CD4-positive, CD25-positive, alpha-beta regulatory T cell (primary cell): ENCODE measurements around the gene PYROXD2. TPM values are rescaled to one million over a fixed set of nuclear protein-coding genes. Genes with fewer than 3 reads are reported as not detected.

Experiments
- ATAC-seq, 2 donors: fragments of 150-1000 bp; cut with Tn5 transposase; one replicate each; pipeline ENCODE4 v1.10.0; 2021; ENCODE audit warnings: low read depth in 2 of 2, moderate number of reproducible peaks in 2 of 2, moderate library complexity in 1 of 2
- DNase-seq, 3 donors: peaks; one replicate each; pipeline versions ENCODE4 v3.0.0 to v3.0.0-alpha.2; 2012 to 2022; ENCODE audit warnings: mixed read lengths in 1 of 3
- H3K27ac ChIP-seq: one replicate; pipeline ENCODE4 v1.7.0; 2013; ENCODE audit warnings: mild to moderate bottlenecking, low read length; ENCODE audit not compliant: insufficient read depth, poor library complexity, severe bottlenecking
- H3K27me3 ChIP-seq: one replicate; pipeline ENCODE4 v1.7.0; 2013; ENCODE audit warnings: low read length; ENCODE audit not compliant: control insufficient read depth, insufficient read depth
- H3K36me3 ChIP-seq: one replicate; pipeline ENCODE4 v1.7.0; 2013; ENCODE audit warnings: mild to moderate bottlenecking, low read length, moderate library complexity; ENCODE audit not compliant: control insufficient read depth, insufficient read depth
- H3K4me1 ChIP-seq: 2 replicates; pipeline ENCODE4 v1.7.0; 2013; ENCODE audit warnings: mild to moderate bottlenecking, low read length; ENCODE audit not compliant: insufficient read depth, control insufficient read depth, poor library complexity, severe bottlenecking
- H3K4me3 ChIP-seq: one replicate; pipeline ENCODE4 v1.7.0; 2013; ENCODE audit warnings: low read depth, mild to moderate bottlenecking, low read length, moderate library complexity
- H3K9me3 ChIP-seq, 2 experiments: 1 replicate in 1 of 2; 2 replicates in 1 of 2; pipeline ENCODE4 v1.7.0; 2013; ENCODE audit warnings: low read length in 2 of 2, mild to moderate bottlenecking in 1 of 2, moderate library complexity in 1 of 2; ENCODE audit not compliant: control insufficient read depth in 2 of 2
- H3K27ac Mint-ChIP-seq, 3 donors: one replicate each; pipeline ENCODE4 v1.8.0; 2020 to 2022; ENCODE audit warnings: mild to moderate bottlenecking in 3 of 3, mixed read lengths in 3 of 3, moderate library complexity in 2 of 3
- H3K27me3 Mint-ChIP-seq: one replicate; pipeline ENCODE4 v1.8.0; 2022; ENCODE audit warnings: mild to moderate bottlenecking, mixed read lengths
- H3K36me3 Mint-ChIP-seq: one replicate; pipeline ENCODE4 v1.8.0; 2020; ENCODE audit warnings: mixed read lengths
- H3K4me1 Mint-ChIP-seq, 4 donors: one replicate each; pipeline ENCODE4 v1.8.0; 2020 to 2022; ENCODE audit warnings: mixed read lengths in 4 of 4, mild to moderate bottlenecking in 1 of 4
- H3K4me3 Mint-ChIP-seq, 4 donors: one replicate each; pipeline ENCODE4 v1.8.0; 2020 to 2022; ENCODE audit warnings: mild to moderate bottlenecking in 4 of 4, mixed read lengths in 4 of 4, moderate library complexity in 3 of 4
- H3K9me3 Mint-ChIP-seq, 7 donors: one replicate each; pipeline ENCODE4 v1.8.0; 2020 to 2022; ENCODE audit warnings: mixed read lengths in 7 of 7, mild to moderate bottlenecking in 3 of 7, moderate library complexity in 2 of 7
- polyA plus RNA-seq, 4 donors: library from polyadenylated mRNA; unstranded; fragments of 300-500 nt; fragmentation: Illumina TruSeq; gene quantifications; one replicate each; pipeline ENCODE4 v1.2.3, GENCODE V29; 2021
- total RNA-seq: library from RNA; stranded (reverse); gene quantifications from one replicate; pipeline ENCODE4 v1.2.3, GENCODE V29; 2022

The PYROXD2 gene
- 17.8 TPM for total RNA-seq
- 1 to 10 TPM in 3 of 4 donors, under 1 TPM in 1; 0.34 to 4.5 (median 1.5) TPM for polyA plus RNA-seq

GRCh38 chr10:98414932-98415730, at the start of gene PYROXD2:
TSS of gene PYROXD2 (minus strand) at chr10:98415182. CDS start at chr10:98415135, 47 bp downstream.
- Histone ChIP-seq H3K27me3 (no peaks in the 10 kb centered on the region), H3K27ac (peak within 1 kb of the TSS; percentile 51), H3K4me3 (peak within 1 kb of the TSS; percentile 70), H3K9me3 (no peaks in the 10 kb centered on the region), H3K4me1 (peaks cover 14% of the 10 kb centered on the region), H3K36me3 (peaks cover 26% of the 10 kb centered on the region)
- peak; percentile 21 to 78 (median 61) for DNase-seq
- Mint-ChIP-seq H3K9me3 (no peaks in the 10 kb centered on the region), H3K4me1 (peaks cover 0 to 29% (median 15%) of the 10 kb centered on the region in 4 donors), H3K27ac (peak within 1 kb of the TSS; percentile 89 to 99 (median 98)), H3K27me3 (no peaks in the 10 kb centered on the region), H3K4me3 (peak within 1 kb of the TSS; percentile 86 to 96 (median 93)), H3K36me3 (peaks cover 16% of the 10 kb centered on the region)
- peak; percentile 82 to 86 for ATAC-seq

DNA sequence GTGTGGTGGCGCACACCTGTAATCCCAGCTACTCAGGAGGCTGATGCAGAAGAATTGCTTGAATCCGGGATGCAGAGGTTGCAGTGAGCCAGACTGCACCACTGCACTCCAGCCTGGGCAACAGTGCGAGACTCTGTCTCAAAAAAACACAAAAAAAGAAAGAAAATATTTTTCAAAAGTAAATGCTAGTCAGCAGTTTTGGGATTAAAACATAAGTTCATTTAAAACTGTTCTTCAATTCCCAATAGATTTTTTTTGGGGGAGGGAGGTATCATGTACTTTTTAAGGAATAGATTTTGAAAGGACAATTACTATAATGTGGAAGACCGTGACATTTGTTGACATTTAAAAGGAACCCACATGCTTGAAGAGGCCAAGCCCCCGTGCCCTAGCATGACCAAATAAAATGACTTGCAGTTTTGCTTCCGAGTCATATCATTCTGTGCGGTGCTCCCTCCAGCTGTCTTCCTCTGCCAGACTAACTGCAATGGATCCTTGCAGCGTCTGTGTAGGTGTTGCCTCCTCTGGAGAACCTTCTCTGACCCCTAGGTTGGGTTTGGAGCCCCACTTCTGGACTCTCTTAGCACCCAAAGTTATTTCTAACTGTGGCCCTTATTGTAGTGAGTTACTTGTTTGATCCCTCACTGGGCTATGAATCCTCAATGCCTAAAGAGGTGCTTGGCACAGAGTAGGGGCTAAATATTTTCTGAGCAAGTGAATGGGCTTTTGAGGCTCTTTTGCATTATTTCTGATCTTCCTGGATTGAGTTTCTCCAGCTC, 49.2 kb upstream of the PYROXD2 start:
- ATAC-seq (no peak), DNase-seq (peak in 1 of 3 donors; percentile 11)
- peaks cover 0 to 11% (median 3%) of the 10 kb centered on the region in 4 donors for H3K4me1 Mint-ChIP-seq
- H3K27ac ChIP-seq = no peak overlapping the region
- no peaks in the 10 kb centered on the region for H3K27me3 ChIP-seq
- H3K36me3 ChIP-seq = no peaks in the 10 kb centered on the region
- no peaks in the 10 kb centered on the region for H3K36me3 Mint-ChIP-seq
- no peaks in the 10 kb centered on the region for H3K9me3 ChIP-seq
- H3K4me3 ChIP-seq = no peak overlapping the region
- no peak overlapping the region for H3K27ac Mint-ChIP-seq
- no peak overlapping the region for H3K4me3 Mint-ChIP-seq
- H3K27me3 Mint-ChIP-seq = peaks cover 4% of the 10 kb centered on the region
- peaks cover 0 to 2% (median 0%) of the 10 kb centered on the region in 7 donors for H3K9me3 Mint-ChIP-seq
- H3K4me1 ChIP-seq = peaks cover 9% of the 10 kb centered on the region

DNA sequence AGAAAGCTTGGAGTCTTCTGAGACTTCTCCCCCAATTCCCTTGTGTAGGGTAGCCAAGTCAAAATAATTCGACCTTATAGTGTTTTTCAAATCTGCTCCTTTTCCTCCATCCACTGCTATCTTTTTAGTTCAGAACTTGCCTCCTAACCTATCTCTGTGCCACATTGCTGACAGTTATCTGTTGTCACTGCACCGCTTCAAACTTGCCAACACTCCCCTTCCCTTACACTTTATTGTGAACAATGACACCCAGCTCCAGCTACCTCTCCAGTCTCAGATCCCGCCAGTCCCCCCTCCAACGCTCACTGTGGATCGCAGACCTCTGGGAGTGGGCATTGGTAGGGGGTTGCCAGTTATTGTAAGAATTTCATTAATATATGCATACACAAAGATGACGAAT, 48.0 kb upstream of the PYROXD2 start:
- Histone ChIP-seq H3K27ac (no peak overlapping the region), H3K9me3 (no peaks in the 10 kb centered on the region), H3K36me3 (no peaks in the 10 kb centered on the region), H3K4me1 (peaks cover 6% of the 10 kb centered on the region), H3K27me3 (no peaks in the 10 kb centered on the region), H3K4me3 (no peak overlapping the region)
- H3K27me3 Mint-ChIP-seq = peaks cover 6% of the 10 kb centered on the region
- DNase-seq = no peak
- H3K4me1 Mint-ChIP-seq = peaks cover 0 to 7% (median 3%) of the 10 kb centered on the region in 4 donors
- H3K9me3 Mint-ChIP-seq = peaks cover 0 to 2% (median 0%) of the 10 kb centered on the region in 7 donors
- H3K4me3 Mint-ChIP-seq = no peak overlapping the region
- no peaks in the 10 kb centered on the region for H3K36me3 Mint-ChIP-seq
- ATAC-seq = no peak
- no peak overlapping the region for H3K27ac Mint-ChIP-seq

DNA sequence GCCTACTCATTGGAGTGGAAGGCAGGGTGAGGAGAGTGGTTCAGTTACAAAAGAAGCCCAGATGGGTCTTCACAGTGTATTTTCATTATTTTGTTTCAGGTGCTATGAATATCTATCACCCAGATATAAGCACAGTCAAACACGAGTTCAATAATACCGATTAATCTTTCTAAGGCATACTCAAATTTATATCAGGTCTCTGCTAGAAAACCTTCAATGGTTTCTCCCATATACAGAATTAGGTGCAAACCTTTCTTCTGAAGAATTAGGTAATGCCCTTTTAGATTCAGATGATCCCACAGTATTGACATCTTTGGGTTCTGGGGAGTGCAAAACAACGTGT, 46.5 kb upstream of the PYROXD2 start:
- no peaks in the 10 kb centered on the region for H3K4me1 Mint-ChIP-seq
- Histone ChIP-seq H3K36me3 (no peaks in the 10 kb centered on the region), H3K27me3 (no peaks in the 10 kb centered on the region), H3K9me3 (no peaks in the 10 kb centered on the region), H3K27ac (no peak overlapping the region), H3K4me3 (no peak overlapping the region), H3K4me1 (no peaks in the 10 kb centered on the region)
- no peaks in the 10 kb centered on the region for H3K36me3 Mint-ChIP-seq
- H3K9me3 Mint-ChIP-seq = no peaks in the 10 kb centered on the region
- ATAC-seq = no peak
- no peak overlapping the region for H3K4me3 Mint-ChIP-seq
- no peak for DNase-seq
- peaks cover 13% of the 10 kb centered on the region for H3K27me3 Mint-ChIP-seq
- no peak overlapping the region for H3K27ac Mint-ChIP-seq

GRCh38 chr10:98460837-98461499, 46.0 kb upstream of the PYROXD2 start:
- Mint-ChIP-seq H3K27ac (no peak overlapping the region), H3K4me1 (no peaks in the 10 kb centered on the region), H3K9me3 (no peaks in the 10 kb centered on the region), H3K27me3 (peaks cover 13% of the 10 kb centered on the region), H3K4me3 (no peak overlapping the region), H3K36me3 (no peaks in the 10 kb centered on the region)
- no peak for DNase-seq
- Histone ChIP-seq H3K27ac (no peak overlapping the region), H3K27me3 (no peaks in the 10 kb centered on the region), H3K9me3 (no peaks in the 10 kb centered on the region), H3K4me3 (no peak overlapping the region), H3K4me1 (no peaks in the 10 kb centered on the region), H3K36me3 (no peaks in the 10 kb centered on the region)
- ATAC-seq = no peak

GRCh38 chr10:98458809-98459784, 44.1 kb upstream of the PYROXD2 start:
- Histone ChIP-seq H3K4me3 (no peak overlapping the region), H3K27ac (no peak overlapping the region), H3K4me1 (no peaks in the 10 kb centered on the region), H3K9me3 (no peaks in the 10 kb centered on the region), H3K36me3 (no peaks in the 10 kb centered on the region), H3K27me3 (no peaks in the 10 kb centered on the region)
- Mint-ChIP-seq H3K36me3 (no peaks in the 10 kb centered on the region), H3K27me3 (peaks cover 13% of the 10 kb centered on the region), H3K27ac (no peak overlapping the region), H3K4me1 (no peaks in the 10 kb centered on the region), H3K4me3 (no peak overlapping the region), H3K9me3 (no peaks in the 10 kb centered on the region)
- DNase-seq (no peak), ATAC-seq (no peak)

GRCh38 chr10:98457721-98458120, 42.7 kb upstream of the PYROXD2 start:
- no peak overlapping the region for H3K27ac Mint-ChIP-seq
- no peaks in the 10 kb centered on the region for H3K4me1 Mint-ChIP-seq
- DNase-seq (no peak), ATAC-seq (no peak)
- Histone ChIP-seq H3K9me3 (no peaks in the 10 kb centered on the region), H3K4me3 (no peak overlapping the region), H3K27ac (no peak overlapping the region), H3K36me3 (no peaks in the 10 kb centered on the region), H3K27me3 (peaks cover 3% of the 10 kb centered on the region), H3K4me1 (no peaks in the 10 kb centered on the region)
- no peak overlapping the region for H3K4me3 Mint-ChIP-seq
- no peaks in the 10 kb centered on the region for H3K36me3 Mint-ChIP-seq
- peaks cover 23% of the 10 kb centered on the region for H3K27me3 Mint-ChIP-seq
- no peaks in the 10 kb centered on the region for H3K9me3 Mint-ChIP-seq
